ENCODE data around the gene SERHL2. TPM values are rescaled to one million over a fixed set of nuclear protein-coding genes. Genes with fewer than 3 reads are reported as not detected.
"Not testable (repeated sequence)": the region's sequence is repeated elsewhere in the genome, so short reads cannot be mapped to it uniquely, and the experiment has no call there.

The SERHL2 gene
- polyA plus RNA-seq, 4 donors = 5.3 to 8.3 (median 6.5) TPM

DNA sequence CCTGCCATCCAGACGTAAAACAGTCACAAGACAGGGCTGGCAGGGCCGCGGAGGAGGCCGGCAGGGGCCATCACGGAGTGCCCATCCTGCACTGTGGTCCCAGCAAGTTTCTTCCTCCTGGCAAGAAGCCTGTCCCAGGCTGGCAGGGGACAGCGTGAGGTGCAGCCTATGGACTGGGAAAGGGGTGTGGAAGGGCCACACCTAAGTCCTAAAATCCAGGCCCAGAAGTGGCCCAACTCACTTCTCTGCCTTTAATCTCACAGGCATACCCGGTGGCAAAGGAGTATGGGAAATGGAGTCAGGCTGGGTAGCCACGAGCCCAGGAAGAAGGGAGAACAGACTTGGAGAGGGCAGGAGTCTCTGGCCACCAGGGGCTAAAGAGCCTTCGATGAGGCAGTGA is 16.8 kb downstream of the SERHL2 start:
- not testable (repeated sequence) for DNase-seq (ENCODE audit: low read depth in 4 of 4, low spot score in 3 of 4)

DNA sequence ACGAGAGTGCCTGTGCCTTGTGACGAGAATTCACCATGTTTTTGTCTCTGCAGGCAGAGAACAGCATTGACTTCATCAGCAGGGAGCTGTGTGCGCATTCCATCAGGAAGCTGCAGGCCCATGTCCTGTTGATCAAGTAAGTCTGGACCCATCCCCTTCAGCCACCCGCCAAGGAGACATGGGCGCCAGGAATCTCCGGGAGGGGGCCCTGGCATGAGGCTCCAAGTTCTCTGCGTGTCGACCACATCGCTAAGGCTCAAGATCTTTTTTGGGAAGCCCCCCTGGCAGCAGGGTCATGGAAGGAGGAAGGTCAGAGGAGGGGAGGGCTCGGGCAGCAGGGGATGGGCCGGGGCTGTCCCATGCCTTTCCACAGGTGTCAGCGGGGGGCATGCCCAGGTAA is 17.3 kb downstream of the SERHL2 start:
- DNase-seq (ENCODE audit: low read depth in 4 of 4, low spot score in 3 of 4) = not testable (repeated sequence)

DNA sequence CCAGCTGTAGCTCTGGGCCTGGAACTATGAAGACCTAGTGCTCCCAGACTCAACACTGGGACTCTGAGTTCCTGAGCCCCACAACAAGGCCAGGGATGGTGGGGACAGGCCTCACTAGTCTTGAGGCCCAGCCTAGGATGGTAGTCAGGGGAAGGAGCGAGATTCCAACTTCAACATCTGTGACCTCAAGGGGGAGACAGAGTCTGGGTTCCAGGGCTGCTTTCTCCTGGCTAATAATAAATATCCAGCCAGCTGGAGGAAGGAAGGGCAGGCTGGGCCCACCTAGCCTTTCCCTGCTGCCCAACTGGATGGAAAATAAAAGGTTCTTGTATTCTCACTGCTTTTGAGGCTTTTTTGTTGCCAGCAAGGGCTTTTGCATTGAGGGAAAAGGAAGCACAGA is 20.3 kb downstream of the SERHL2 start:
- DNase-seq (ENCODE audit: low read depth in 4 of 4, low spot score in 3 of 4) = not testable (repeated sequence)

DNA sequence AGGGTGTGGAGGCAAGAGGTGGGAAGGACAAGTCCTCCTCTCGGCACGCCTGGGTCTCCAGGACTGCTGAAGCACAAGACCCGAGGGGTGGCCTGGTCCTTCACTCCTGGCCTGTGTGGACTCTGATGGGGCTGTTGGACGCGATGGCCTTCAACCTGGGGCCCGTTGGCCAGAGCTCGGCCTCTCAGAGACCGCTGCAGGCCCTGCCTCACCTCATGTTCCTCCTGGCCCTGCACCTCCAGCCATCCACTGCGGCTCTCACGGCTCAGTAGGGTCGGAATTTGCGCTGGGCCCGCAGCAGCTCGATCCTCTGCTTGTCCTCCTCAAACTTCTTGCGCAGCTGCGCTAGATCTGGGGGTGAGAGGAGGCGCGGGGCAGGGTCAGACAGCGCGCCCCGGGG is 20.7 kb downstream of the SERHL2 start:
- not testable (repeated sequence) for DNase-seq (ENCODE audit: low read depth in 4 of 4, low spot score in 3 of 4)

DNA sequence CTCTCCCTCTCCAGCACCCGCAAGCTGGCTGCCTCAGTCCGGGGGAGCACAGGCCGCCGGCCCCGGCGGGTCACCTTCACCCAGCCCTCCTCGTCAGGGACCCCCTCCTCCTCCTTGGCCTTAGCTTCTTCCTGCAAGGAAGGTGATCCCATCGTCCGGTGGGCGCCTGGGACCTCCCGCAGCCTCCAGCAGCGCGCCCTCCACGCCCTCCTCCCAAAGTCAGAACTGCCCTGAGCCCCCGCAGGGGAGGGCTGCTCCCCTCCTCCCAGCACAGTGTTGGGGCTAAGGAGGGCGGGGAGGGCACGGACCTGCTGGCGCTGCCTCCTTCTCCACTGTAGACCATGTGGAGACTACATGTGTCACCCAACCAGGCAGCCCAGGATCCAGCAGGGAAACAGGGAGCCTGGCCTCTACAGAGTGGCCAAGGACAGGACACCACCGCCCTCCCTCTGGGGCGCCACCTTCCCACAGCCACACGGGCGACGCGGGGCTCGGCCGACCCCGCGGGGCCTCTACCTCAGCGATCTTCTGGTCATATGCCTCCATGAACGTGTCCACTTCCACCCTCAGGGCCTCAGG is 22.3 kb downstream of the SERHL2 start:
- not testable (repeated sequence) for DNase-seq (ENCODE audit: low read depth in 4 of 4, low spot score in 3 of 4)

DNA sequence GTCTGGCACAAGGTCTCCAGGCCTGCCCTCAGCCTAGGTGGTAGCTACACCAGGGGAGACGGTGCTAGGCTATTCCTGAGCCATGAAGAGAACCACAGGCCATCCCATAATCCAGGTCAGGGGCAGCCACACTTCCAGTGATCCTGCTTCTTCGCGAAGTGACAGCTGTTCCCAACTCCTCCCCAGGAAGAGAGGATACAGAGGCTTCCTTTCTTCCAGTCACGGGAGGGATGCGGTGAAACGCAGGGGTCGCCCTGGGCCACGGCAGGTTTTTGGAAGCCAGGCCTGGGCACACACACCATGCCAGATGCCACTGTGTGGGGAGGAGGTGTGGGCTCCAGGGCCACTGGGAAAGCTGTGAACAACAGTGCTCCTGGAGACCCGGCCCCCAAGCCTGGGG is 23.4 kb downstream of the SERHL2 start:
- DNase-seq (ENCODE audit: low read depth in 4 of 4, low spot score in 3 of 4) = not testable (repeated sequence)

DNA sequence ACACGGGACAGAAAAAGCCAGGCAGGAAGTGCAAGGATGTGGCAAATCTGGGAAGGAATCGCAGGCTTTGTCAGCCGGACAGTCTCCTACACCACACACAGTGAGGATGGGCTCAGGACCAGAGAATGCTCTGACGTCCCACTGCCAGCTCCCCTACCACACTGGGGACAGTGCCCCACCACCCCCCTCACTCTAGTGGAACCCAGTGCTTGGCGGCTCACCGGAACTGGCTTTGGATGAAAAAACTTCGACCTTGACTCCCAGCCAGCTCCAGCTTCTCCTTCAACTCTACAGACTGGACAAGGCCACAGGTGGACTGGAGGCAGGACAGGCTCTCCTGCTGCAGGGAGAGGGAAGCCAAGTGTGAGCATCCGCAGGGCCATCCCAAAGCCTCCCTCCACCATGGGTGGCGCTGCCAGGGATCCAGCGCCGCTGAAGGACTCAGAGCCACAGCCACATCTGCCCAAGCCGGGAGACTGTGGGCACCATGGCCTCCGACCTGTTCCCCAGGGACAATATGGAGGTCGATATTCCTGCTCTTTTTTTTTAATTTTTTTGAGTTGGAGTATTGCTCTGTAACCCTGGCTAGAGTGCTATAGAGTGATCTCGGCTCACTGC is 24.0 kb downstream of the SERHL2 start:
- DNase-seq (ENCODE audit: low read depth in 4 of 4, low spot score in 3 of 4) = no peak

DNA sequence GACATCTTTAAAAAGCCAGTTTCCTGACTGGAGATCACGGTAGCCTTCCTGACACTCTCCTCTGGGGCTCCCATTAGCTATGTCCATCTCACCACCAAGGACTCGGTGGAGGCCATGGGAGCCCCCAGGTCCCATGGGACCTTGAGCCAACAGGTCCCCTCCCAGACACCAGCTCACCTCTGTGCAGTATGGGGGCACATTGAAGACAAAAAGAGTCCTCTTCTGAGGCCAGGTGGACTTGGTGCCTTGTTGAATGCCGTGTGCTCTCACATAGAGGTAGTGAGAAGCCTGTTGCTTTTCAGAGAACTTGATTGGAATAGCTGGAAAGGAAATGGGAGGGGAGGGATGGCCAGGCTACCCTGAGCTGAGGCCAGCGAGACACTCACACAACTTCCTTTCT is 26.3 kb downstream of the SERHL2 start:
- not testable (repeated sequence) for DNase-seq (ENCODE audit: low read depth in 4 of 4, low spot score in 3 of 4)

DNA sequence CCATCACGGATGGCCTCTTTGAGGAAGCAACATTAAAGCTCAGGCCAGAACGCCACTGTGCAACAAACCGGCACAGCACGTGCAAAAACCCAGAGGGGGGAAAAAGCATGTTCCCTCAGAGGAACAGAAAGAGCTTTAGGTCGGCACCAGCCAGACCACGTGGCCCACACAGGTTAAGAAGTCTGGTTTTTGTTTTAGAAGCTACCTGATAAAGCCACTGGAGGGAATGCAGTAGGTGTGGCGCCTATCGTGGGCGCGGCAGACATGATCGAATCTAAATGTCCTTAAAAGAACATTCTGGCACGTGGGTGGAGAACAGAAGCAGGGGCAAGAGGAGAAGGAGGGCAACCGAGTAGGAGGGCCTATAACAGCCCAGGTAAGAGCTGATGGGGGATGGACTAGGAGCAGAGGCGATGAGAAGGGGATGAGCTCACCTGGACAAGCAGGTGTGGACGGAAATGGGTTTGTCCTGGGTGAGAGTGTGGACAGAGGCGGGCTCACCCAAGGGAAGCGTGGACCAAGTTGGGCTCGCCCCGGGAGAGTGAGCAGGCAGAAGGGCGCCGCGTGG is 27.5 kb downstream of the SERHL2 start:
- not testable (repeated sequence) for DNase-seq (ENCODE audit: low read depth in 4 of 4, low spot score in 3 of 4)

DNA sequence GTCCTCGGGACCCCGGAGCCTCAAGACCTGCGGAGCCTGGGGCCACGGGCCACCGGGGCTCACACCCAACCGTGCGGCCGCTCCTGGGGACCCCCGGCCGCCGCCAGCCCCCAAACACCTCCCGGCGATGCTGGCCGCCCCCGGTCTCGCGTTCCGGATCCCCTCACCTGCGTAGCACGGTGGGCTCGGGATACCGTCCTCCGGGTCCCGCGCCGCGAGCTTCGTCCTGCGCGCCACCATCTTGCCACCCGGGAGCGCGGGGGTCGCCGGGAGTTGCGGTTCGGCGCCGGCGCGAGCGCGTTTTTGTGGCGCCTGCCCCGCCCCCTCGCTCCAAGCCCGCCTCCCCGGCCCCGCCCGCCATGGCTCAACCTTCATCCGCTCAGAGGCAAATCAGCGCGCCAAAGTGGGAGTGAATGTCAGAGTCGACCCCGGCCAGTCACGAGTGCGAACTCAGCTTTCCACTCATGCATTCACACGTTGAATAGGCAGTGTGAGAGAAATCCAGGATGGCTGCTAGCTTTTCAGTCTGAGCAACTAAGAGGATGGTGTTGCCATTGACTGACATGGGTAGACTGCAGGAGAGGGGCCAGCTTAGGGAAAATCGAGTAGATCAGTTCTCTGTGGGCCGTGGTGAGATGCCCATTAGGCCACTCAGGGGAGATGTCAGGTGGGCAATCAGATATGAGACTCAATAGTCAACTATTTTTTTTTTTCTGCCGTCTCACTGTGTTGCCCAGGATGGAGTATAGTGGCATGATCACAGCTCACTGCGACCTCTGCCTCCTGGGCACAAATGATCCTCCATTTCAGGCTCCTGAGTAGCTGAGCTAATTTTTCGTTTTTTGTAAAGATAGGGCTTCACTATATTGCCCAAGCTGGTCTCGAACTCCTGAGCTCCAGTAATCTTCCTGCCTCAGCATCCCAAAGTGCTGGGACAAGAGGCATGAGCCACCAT is 28.3 kb downstream of the SERHL2 start:
- DNase-seq (ENCODE audit: low read depth in 4 of 4, low spot score in 3 of 4) = peak; percentile 52 to 76 (median 59)

DNA sequence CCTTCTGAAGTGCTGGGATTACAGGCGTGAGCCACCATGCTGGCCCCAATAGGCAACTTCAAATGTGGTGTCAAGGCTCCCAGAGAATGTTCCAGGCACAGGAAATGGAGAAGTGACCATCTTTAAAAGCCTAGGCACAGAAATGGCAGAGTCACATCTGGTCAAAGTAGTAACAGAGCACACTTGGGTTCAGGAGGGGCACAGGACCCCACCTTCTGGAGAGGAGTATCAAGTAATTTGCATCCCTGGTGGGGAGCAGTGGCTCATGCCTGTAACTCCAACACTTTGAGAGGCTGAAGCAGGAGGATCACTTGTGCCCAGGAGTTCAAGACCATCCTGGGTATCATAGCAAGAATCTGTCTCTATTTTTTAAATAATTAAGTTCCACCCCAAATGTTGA is 29.2 kb downstream of the SERHL2 start:
- no peak for DNase-seq (ENCODE audit: low read depth in 4 of 4, low spot score in 3 of 4)

DNA sequence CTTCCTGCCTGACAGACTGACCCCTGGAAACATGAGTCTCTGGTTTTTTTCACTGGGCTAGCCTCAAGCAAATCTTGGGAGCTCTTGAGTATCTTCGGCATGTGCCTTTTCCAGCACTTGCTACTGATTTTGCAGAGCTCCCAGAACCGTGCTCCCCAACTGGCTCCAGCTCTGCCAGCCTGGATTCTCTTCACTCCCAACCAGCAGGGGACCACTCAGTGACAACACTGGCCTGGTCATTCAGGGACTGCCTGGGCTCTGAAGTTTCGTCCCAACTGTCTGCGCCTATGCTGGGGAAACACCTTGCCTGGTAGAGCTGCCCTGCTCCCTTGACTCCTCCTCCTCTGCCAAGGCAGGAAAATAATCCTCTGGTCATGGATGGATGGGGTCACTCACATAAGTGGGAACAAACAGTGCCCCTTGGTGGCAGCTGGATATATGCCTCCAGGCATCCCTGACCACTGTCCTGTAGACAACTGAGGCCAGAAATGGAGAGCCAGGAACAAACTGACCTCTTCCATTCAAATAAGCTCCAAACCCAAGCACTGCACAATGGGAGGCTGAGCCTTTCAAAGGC is 30.7 kb downstream of the SERHL2 start:
- DNase-seq (ENCODE audit: low read depth in 4 of 4, low spot score in 3 of 4) = no peak

DNA sequence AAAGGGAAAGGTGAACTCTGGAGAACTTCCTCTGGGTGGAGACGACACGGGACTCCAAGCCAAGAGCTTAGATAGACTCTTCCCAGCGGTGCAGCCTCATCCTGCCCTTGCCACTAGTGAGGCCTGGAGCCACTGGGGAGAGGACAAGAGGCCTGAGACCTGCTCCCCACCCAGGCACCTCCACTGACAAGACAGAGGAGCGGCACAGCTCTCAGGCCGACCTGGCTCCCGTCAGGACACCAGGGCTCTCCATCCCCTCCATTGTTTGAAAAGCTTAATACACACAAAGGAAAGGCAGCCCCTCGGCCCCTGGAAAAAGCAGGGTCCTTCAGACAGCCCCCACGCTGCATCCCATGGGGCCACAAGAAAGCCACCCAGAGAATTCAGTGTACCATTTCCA is 31.3 kb downstream of the SERHL2 start:
- DNase-seq (ENCODE audit: low read depth in 4 of 4, low spot score in 3 of 4) = no peak

DNA sequence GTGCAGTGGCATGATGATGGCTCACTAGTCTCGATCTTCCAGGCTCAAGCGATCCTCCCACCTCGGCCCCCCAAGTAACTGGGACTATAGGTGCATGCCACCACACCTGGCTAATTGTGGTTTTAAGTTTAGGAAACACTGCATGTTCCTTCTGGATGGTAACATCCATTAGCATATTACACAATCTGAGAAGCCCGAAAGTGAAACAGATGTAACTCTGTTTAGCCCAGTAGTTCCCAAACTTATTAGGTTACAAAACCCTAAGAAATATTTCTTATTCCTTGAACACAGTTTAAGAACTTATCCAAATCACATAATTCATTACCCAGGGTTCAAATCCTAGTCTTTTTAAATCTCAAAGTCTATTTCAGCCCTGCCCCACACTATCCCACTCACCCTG is 32.6 kb downstream of the SERHL2 start:
- no peak for DNase-seq (ENCODE audit: low read depth in 4 of 4, low spot score in 3 of 4)

DNA sequence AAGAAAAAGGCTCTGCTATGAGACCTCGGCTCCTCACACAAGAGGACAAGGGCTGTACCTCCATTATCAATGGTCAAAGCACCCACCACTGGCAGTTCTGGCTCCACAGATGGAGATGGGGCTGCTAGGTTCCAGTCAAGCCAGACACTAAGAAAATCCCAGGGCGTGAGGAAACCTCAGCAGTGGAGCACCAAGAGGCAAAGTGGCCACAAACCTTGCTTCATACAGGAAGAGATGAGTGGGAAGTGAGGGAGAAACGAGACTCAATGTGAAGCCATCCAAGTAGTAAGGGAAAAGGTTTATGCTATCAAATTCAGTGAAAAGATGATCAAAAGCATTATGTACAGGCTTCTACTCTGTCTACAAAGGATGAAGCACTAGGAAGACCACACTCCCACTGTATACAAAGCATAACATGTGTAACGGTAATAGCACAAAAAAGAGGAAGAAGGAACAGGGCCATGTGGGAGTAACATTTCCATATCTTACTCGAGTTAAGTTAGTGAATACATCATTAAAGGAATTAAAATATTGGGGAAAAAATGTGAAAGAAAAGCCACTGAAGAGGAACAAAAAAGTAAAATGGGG is 33.9 kb downstream of the SERHL2 start:
- DNase-seq (ENCODE audit: low read depth in 4 of 4, low spot score in 3 of 4) = no peak

DNA sequence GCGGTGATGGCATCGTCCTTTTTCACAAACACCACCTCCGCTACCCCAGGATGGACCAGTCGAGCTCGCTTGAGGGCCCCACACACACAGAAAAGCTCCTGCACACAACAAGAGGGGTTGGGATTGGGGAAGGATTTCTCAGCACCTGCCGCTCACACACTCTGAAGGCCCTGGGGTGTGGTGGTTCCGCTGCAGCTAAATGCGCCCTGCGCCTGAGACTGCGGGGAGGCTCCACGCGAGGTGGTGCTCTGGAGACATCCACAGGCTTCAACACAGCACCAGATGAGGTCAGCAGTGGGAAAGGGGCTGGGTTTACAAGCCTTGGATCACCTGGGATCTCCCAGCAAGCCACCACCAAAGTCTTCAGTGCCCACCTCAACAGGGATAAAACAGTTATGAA is 38.2 kb downstream of the SERHL2 start:
- no peak for DNase-seq (ENCODE audit: low read depth in 4 of 4, low spot score in 3 of 4)

DNA sequence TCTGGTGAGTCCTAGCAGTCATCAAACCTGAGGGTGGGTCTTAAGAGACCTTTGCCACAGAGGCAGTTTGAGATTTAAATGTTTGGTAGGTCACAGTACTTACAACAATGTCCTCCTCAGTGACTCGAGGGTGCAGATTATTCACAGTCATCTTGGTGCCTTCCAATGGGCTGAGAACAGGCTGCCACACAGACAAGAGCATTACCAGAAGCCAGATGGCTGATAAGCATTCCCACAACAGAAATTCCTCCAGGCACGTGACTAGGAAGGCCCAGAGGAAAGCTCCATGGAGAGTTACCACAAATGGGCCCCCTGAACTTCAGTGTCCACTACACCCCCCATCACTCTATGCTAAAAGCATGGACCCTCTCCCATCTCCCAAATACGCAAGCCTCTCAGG is 41.7 kb downstream of the SERHL2 start:
- no peak for DNase-seq (ENCODE audit: low read depth in 4 of 4, low spot score in 3 of 4)

DNA sequence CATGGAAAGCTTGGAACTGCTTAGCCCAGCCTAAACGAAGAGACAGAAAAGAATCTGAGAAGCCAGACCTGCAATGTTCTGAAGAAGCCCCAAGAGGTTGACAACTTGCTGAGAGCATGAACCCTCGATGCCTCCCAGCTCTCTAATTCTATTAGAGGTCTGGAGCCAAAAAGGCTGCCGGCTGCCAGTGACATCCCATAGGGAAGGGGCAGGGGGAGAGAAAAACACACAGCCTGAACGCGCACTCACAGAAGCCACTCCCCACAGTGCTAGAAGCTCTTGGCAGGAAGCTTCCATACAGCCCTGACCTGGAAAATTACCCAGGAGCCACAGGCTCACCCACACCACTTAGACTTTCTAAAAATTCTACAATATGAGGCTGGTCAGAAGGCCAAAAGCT is 42.6 kb downstream of the SERHL2 start:
- no peak for DNase-seq (ENCODE audit: low read depth in 4 of 4, low spot score in 3 of 4)

DNA sequence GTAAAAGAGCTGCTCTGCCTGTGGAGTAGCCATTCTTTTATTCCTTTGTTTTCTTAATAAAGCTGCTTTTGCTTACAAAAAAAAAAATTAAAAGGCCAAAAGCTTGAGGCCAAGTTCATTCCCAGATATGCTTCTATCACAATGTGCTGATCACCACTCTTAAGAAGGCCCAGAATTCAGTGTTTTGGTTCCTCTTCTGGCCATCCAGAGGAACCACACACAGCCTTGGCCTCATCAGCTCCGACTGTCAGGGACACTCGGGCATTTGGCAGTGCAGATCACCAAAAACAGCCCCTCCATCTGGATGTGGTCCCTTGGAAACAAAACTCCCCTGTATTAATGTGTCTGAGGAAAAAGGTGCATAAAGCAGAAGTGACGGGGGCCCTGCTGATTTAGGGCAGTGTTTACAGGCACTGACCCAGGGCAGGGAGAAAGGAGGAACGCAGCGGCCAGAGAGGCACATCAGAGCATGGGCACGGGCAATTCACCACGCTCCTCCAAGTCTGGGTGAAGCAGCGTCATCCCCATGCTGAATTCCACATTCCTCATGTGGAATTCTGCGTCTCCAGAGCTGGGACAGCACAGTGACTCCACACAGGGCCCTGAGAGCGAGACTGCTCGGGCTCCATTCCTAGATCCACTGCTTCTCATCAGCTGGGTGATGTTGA is 43.2 kb downstream of the SERHL2 start:
- no peak for DNase-seq (ENCODE audit: low read depth in 4 of 4, low spot score in 3 of 4)

DNA sequence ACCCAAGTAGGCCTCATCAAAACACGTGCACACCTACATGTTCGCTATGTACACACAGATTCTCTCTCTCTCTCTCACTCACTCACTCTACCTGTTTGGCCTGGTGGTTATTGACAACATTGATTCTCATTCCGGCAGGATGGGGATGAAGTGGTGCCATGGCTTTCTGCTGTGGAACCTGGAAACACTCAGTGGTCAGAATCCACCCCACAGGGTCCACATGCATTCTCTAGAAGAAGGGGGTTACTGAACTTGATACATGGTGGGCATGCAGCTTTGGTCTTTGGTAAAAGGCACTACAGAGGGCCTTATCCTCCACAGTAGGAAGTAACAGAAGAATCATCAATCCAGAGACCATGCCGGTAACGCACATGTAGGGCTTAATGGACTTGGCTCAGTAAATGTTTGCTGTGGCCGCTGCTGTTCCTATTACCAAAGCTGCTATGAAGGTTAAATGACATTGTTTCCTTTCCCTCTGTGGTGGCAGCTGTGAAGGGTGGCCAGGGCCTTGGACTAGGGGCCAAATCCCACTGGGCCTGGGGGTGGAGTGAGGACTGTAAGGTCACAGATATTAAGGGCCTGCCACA is 48.2 kb downstream of the SERHL2 start:
- DNase-seq (ENCODE audit: low read depth in 4 of 4, low spot score in 3 of 4) = no peak
